Loucy (cell line): ENCODE data around the gene MED10.

Experiments
- CTCF ChIP-seq: fragments of 200-600 bp; sonication (generic); conservative IDR thresholded peaks from 2 replicates; pipeline ENCODE4 v1.5.1; 2014; ENCODE audit warnings: mild to moderate bottlenecking, antibody characterized with exemption, low read length
- EZH2phosphoT487 ChIP-seq: fragments of 200-600 bp; IDR thresholded peaks from 2 replicates; pipeline ENCODE4 v1.6.1; 2018; ENCODE audit warnings: antibody characterized with exemption, mild to moderate bottlenecking, moderate library complexity, borderline replicate concordance

GRCh38 chr5:6387970-6388369 is 9.6 kb upstream of the MED10 start:
- no peak for TF ChIP-seq CTCF
- TF ChIP-seq EZH2phosphoT487, result no peak
